ENCODE data around the gene PTBP2. TPM values are rescaled to one million over a fixed set of nuclear protein-coding genes. Genes with fewer than 3 reads are reported as not detected.
"Not testable (repeated sequence)": the region's sequence is repeated elsewhere in the genome, so short reads cannot be mapped to it uniquely, and the experiment has no call there.

Gene PTBP2
- total RNA-seq, 2 donors from 2014 or later, result 12.5 to 27.3 TPM

DNA sequence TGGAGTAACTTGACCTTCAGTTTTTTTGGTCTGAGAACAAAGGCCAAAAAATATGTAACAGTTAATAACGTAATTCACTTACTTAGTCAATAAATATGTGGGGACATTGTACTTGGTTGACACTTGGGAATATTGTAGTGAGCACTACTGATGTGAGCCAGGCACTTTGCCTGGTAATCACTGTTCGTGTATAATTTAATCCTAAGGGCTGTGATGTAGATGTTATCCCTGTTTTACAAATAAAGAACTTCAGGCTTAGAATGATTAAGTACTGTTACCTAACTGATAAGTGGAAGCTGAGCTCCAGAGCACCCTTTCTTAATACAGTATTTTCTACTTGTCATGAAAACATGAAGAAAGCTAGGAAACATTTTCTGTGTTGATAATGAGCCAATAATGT is 28.0 kb downstream of the PTBP2 start:
- peaks cover 28% of the 10 kb centered on the region in 2 donors for H3K4me1 Mint-ChIP-seq (ENCODE audit: low read depth in 2 of 2)
- H3K36me3 Mint-ChIP-seq, result peaks cover 25% of the 10 kb centered on the region

DNA sequence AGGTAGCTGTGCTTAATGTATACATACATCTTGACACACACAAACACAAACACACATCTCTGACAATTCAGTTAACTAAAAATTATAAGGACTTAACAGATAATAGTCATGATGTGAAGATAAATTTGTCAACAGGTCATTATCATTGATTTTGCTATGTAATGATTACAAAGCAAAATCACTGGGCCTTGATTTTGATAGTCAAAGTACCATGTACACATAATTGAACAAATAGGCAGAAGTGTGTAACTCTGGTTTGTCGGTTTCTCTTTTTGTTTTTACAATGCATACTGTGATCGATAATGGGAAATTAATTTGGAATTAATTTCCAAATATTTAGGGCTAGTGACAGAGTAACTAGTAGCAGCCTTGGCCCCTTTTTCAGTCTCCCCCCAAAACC is 30.8 kb downstream of the PTBP2 start:
- H3K27ac Mint-ChIP-seq, result no peak overlapping the region
- H3K4me3 Mint-ChIP-seq, result no peak overlapping the region
- no peak for DNase-seq (ENCODE audit: low spot score)
- no peak for ATAC-seq
- H3K9me3 Mint-ChIP-seq, result no peaks in the 10 kb centered on the region
- peaks cover 18 to 22% of the 10 kb centered on the region in 2 donors for H3K4me1 Mint-ChIP-seq (ENCODE audit: low read depth in 2 of 2)
- H3K27me3 Mint-ChIP-seq, result no peaks in the 10 kb centered on the region
- peaks cover 25% of the 10 kb centered on the region for H3K36me3 Mint-ChIP-seq

More for the DNA sequence above, 28.0 kb downstream of the PTBP2 start:
- Mint-ChIP-seq H3K4me3 (no peak overlapping the region), H3K9me3 (no peaks in the 10 kb centered on the region), H3K27ac (no peak overlapping the region), H3K27me3 (no peaks in the 10 kb centered on the region)
- no peak for ATAC-seq
- DNase-seq (ENCODE audit: low spot score), result no peak

DNA sequence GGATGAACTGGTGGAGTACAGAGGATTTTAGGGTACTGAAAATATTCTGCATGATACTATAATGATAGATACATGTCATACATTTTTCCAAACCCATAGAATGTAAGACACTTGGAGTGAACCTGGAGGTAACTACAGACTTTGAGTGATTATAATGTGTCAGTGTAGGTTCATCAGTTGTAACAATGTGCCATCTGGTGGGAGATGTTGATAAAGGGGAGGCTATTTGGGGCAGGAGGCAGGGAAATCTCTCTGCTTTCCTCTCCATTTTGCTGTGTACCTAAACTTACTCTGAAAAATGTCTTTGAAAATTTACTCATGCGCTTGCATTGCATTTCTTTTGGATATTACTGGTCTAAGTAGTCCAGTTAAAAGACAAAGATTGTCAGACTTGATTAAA is 35.2 kb downstream of the PTBP2 start:
- no peak overlapping the region for H3K27ac Mint-ChIP-seq
- no peaks in the 10 kb centered on the region for H3K27me3 Mint-ChIP-seq
- no peak for DNase-seq (ENCODE audit: low spot score)

DNA sequence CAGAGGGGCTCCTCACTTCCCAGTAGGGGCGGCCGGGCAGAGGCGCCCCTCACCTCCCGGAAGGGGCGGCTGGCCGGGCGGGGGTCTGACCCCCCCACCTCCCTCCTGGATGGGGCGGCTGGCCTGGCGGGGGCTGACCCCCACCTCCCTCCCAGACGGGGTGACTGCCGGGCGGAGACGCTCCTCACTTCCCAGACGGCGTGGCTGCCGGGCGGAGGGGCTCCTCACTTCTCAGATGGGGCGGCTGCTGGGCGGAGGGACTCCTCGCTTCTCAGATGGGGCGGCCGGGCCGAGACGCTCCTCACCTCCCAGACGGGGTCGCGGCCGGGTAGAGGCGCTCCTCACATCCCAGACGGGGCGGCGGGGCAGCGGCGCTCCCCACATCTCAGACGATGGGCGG is 41.0 kb downstream of the PTBP2 start:
- not testable (repeated sequence) for H3K9me3 Mint-ChIP-seq; H3K27me3 Mint-ChIP-seq; H3K27ac Mint-ChIP-seq; ATAC-seq; H3K4me3 Mint-ChIP-seq; DNase-seq (ENCODE audit: low spot score)
- Mint-ChIP-seq H3K4me1 (ENCODE audit: low read depth in 2 of 2) (peaks cover 2 to 12% of the 10 kb centered on the region in 2 donors), H3K36me3 (peaks cover 19% of the 10 kb centered on the region)

More for the DNA sequence above, 35.2 kb downstream of the PTBP2 start:
- Mint-ChIP-seq H3K9me3 (peaks cover 3% of the 10 kb centered on the region), H3K4me3 (no peak overlapping the region), H3K4me1 (ENCODE audit: low read depth in 2 of 2) (peaks cover 0 to 11% of the 10 kb centered on the region in 2 donors), H3K36me3 (peaks cover 40% of the 10 kb centered on the region)
- no peak for ATAC-seq

DNA sequence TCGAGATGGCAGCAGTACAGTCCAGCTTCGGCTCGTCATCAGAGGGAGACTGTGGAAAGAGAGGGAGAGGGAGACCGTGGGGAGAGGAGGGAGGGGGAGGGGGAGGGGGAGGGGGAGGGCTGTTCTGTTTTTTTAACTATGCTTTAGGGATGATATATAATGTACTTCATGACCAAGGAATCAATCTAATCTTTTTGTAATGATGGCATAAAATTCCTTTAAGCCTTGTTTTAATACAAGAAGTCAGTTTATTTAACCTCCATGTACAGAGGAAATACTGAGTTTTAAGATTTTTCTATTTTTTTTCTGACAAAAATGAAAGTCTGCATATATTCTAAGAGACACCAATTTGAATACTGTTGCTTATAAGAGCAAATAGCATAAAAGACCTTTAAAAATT is 41.9 kb downstream of the PTBP2 start:
- DNase-seq (ENCODE audit: low spot score) (no peak), ATAC-seq (no peak)
- H3K9me3 Mint-ChIP-seq, result peaks cover 3% of the 10 kb centered on the region
- no peak overlapping the region for H3K27ac Mint-ChIP-seq
- no peaks in the 10 kb centered on the region for H3K27me3 Mint-ChIP-seq
- no peak overlapping the region for H3K4me3 Mint-ChIP-seq
- peaks cover 19% of the 10 kb centered on the region for H3K36me3 Mint-ChIP-seq
- H3K4me1 Mint-ChIP-seq (ENCODE audit: low read depth in 2 of 2), result peaks cover 4 to 12% of the 10 kb centered on the region in 2 donors

DNA sequence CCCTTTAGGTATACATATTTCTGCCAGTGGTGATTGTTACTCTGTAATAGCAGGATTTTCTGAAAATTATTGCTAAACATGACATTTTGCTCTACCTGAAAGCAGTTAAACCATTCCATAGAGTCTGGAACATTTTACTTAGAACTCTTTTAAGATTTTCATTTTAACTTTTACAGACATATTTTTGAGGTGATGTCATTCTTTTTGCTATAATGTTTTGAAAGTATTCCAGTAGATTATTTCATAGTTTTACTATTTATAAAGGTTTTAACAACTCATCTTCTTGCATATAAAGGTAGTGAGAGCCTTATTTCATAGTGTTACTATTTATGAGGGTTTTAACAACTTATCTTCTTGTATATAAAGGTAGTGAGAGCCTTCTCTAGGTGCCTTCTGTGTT is 42.9 kb downstream of the PTBP2 start:
- no peak overlapping the region for H3K27ac Mint-ChIP-seq
- H3K4me3 Mint-ChIP-seq, result no peak overlapping the region
- no peaks in the 10 kb centered on the region for H3K27me3 Mint-ChIP-seq
- DNase-seq (ENCODE audit: low spot score) (no peak), ATAC-seq (no peak)
- H3K9me3 Mint-ChIP-seq, result peaks cover 3% of the 10 kb centered on the region
- peaks cover 12% of the 10 kb centered on the region for H3K36me3 Mint-ChIP-seq
- peaks cover 4 to 12% of the 10 kb centered on the region in 2 donors for H3K4me1 Mint-ChIP-seq (ENCODE audit: low read depth in 2 of 2)

DNA sequence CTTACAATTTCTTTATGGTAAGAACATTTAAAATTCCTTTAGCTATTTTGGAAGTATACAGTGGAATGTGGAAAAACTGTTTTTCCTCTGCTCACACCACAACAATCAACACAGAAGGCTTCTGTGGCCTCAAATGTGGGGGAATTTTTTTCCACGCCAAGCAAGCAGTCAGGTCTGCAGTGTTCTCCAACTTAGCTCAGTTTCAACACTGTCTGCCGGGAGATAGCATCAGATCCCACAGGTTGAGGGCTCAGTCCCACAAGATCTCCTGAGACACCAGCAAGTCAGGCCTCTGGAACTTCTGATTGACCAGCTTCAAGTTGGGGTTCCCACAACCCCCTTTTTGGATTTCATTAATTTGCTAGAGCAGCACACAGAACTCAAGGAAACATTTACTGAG is 50.3 kb downstream of the PTBP2 start:
- no peak for ATAC-seq
- Mint-ChIP-seq H3K36me3 (peaks cover 10% of the 10 kb centered on the region), H3K4me3 (no peak overlapping the region), H3K27ac (no peak overlapping the region), H3K27me3 (no peaks in the 10 kb centered on the region), H3K9me3 (no peaks in the 10 kb centered on the region), H3K4me1 (ENCODE audit: low read depth in 2 of 2) (peaks cover 10 to 11% of the 10 kb centered on the region in 2 donors)
- DNase-seq (ENCODE audit: low spot score), result no peak

DNA sequence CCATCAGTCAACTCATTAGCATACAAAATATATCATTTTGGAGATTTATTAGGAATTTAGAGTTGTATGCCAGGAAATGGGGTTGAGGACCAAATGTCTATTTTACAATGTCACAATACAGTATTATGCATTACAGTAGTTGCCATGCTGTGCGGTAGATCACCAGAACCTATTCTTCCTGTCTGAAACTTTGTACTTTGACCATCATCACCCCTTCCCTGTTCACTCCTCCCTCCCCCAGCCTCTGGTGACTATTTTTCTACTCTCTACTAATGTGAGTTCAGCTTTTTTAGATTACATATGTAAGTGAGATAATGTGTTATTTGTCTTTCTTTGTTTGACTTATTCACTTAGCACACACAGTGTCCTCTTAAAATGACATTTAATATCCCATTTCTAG is 50.8 kb downstream of the PTBP2 start:
- Mint-ChIP-seq H3K4me1 (ENCODE audit: low read depth in 2 of 2) (peaks cover 10 to 11% of the 10 kb centered on the region in 2 donors), H3K9me3 (no peaks in the 10 kb centered on the region), H3K27me3 (no peaks in the 10 kb centered on the region), H3K27ac (no peak overlapping the region), H3K36me3 (peaks cover 10% of the 10 kb centered on the region), H3K4me3 (no peak overlapping the region)
- ATAC-seq, result no peak
- no peak for DNase-seq (ENCODE audit: low spot score)

DNA sequence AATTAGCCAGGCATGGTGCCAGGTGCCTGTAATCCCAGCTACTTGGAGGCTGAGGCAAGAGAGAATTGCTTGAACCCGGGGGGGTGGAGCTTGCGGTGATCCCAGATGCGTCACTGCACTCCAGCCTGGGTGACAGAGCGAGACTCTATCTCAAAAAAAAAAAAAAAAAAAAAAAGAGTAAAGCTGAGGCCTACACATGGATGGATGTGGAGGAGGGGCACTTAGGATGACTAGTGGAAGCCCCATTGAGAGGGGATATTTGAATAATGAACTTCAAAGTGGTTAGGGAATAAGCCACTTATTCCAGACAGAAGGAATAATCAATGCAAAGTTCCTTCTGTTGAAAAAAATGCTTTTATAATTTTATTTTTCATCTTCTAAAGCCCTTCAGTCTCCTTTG is 51.4 kb downstream of the PTBP2 start:
- Mint-ChIP-seq H3K9me3 (no peaks in the 10 kb centered on the region), H3K27me3 (no peaks in the 10 kb centered on the region), H3K36me3 (peaks cover 10% of the 10 kb centered on the region), H3K4me3 (no peak overlapping the region), H3K4me1 (ENCODE audit: low read depth in 2 of 2) (peaks cover 6 to 9% of the 10 kb centered on the region in 2 donors), H3K27ac (no peak overlapping the region)
- ATAC-seq (no peak), DNase-seq (ENCODE audit: low spot score) (no peak)

DNA sequence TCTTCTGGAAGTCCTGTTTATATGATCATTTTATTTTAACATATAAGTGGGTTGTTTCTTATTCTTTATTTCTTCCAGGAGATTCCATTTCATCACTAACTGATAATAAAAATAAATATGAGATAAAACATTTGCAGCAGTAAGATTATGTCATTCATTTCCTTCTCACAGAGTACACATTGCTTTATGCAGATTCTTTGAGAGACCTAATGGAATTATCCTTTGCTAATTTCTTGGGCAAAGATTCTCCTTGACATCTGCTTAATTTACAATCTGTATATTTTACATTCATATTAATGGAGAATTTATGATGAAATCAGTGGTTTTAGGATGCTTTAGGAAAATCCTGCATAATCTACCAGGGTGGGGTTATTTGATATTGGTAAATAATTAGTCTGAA is 60.6 kb downstream of the PTBP2 start:
- H3K4me1 Mint-ChIP-seq (ENCODE audit: low read depth in 2 of 2), result no peaks in the 10 kb centered on the region
- no peaks in the 10 kb centered on the region for H3K9me3 Mint-ChIP-seq
- H3K36me3 Mint-ChIP-seq, result peaks cover 6% of the 10 kb centered on the region
- no peak for ATAC-seq
- H3K4me3 Mint-ChIP-seq, result no peak overlapping the region
- DNase-seq (ENCODE audit: low spot score), result no peak
- H3K27ac Mint-ChIP-seq, result no peak overlapping the region
- H3K27me3 Mint-ChIP-seq, result no peaks in the 10 kb centered on the region

DNA sequence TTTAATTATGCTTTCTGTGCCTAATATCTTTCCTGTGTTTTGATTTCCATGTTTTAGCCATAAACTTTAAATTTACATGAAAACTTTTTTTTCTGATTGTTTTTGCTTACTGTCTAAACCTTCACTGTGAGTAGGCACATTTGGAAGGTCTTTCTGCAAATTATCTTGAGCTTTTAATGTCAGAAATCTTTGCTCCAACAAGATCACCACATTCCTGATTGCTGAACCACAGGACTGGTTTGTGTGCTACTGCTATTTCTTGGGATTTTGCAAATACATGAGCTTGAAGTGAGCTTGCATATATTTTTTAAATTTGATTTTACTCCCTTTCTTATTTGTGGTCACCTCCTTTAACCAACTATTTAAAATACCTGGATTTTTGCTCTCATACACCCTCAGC is 61.3 kb downstream of the PTBP2 start:
- H3K27ac Mint-ChIP-seq, result peak overlapping the region in 1 of 2 donors; percentile 15
- no peaks in the 10 kb centered on the region for H3K27me3 Mint-ChIP-seq
- DNase-seq (ENCODE audit: low spot score), result no peak
- no peak for ATAC-seq
- no peaks in the 10 kb centered on the region for H3K9me3 Mint-ChIP-seq
- no peaks in the 10 kb centered on the region for H3K4me1 Mint-ChIP-seq (ENCODE audit: low read depth in 2 of 2)
- H3K36me3 Mint-ChIP-seq, result peaks cover 8% of the 10 kb centered on the region
- no peak overlapping the region for H3K4me3 Mint-ChIP-seq

DNA sequence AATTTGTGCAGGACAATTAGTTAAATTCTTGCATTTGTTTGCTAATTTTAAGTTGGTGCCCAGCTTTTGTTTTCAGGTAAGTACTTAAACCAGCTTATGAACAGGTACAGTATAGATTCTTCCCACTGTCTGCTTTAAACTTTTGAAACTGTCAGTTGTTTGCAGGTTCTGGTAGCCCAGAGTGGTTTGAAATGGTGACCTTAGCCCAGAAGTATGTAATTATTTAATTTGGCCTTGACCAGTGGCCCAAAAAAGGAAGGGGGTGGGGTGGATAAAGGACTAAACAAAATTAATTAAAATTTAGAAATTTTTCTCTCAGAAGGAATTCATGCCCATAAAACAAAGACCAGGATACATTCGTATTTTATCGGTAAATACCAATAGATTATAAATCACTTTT is 69.0 kb downstream of the PTBP2 start:
- Mint-ChIP-seq H3K9me3 (no peaks in the 10 kb centered on the region), H3K27ac (no peak overlapping the region), H3K4me3 (no peak overlapping the region), H3K27me3 (no peaks in the 10 kb centered on the region), H3K36me3 (peaks cover 4% of the 10 kb centered on the region), H3K4me1 (ENCODE audit: low read depth in 2 of 2) (no peaks in the 10 kb centered on the region)
- ATAC-seq (no peak), DNase-seq (ENCODE audit: low spot score) (no peak)

DNA sequence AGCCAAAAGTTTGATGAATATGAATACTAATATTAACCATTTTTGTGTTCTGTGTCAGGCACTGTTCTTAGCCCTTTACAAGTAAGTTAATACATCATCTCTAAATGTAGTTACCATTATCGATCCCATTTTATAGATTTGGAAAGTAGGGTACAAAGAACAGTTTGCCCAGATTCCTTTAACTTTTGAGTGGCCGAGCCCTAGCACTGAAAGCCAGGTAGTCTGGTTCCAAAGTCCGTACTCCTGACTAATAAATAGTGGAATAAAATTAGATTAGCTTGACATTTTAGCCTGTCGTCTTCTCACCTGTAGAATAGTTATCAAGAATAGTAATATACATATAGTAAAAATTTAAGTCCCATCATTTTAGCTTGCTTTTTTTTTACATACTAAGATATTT is 70.6 kb downstream of the PTBP2 start:
- H3K36me3 Mint-ChIP-seq, result peaks cover 1% of the 10 kb centered on the region
- no peak overlapping the region for H3K4me3 Mint-ChIP-seq
- DNase-seq (ENCODE audit: low spot score) (no peak), ATAC-seq (no peak)
- peaks cover 0 to 8% of the 10 kb centered on the region in 2 donors for H3K4me1 Mint-ChIP-seq (ENCODE audit: low read depth in 2 of 2)
- no peaks in the 10 kb centered on the region for H3K9me3 Mint-ChIP-seq
- no peaks in the 10 kb centered on the region for H3K27me3 Mint-ChIP-seq
- no peak overlapping the region for H3K27ac Mint-ChIP-seq

DNA sequence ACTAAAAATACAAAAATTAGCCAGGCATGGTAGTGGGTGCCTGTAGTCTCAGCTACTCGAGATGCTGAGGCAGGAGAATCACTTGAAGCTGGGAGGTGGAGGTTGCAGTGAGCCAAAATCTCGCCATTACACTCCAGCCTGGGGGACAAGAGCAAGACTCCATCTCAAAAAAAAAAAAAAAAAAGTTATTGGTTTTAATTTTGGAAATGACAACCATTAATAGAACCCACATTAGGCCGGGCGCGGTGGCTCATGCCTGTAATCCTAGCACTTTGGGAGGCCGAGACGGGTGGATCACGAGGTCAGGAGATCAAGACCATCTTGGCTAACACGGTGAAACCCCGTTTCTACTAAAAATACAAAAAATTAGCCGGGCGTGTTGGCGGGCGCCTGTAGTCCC is 80.1 kb downstream of the PTBP2 start:
- peaks cover 23% of the 10 kb centered on the region for H3K36me3 Mint-ChIP-seq

DNA sequence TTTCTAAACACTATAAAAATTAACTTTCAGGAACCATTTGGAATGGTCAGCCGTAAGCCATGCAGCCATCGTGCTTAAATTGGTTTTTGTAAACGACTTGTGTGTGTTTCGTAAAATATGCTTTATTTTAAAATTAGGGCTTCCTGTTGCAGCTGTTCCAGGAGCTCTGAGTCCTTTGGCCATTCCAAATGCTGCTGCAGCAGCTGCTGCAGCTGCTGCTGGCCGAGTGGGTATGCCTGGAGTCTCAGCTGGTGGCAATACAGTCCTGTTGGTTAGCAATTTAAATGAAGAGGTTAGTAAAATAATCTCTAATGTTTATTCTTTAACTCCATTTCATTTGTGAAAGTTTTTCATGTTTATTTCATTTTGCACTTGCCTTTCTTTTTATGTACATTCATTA is 83.1 kb downstream of the PTBP2 start:
- Mint-ChIP-seq H3K27me3 (no peaks in the 10 kb centered on the region), H3K27ac (no peak overlapping the region), H3K36me3 (peaks cover 24% of the 10 kb centered on the region), H3K4me3 (no peak overlapping the region), H3K9me3 (no peaks in the 10 kb centered on the region), H3K4me1 (ENCODE audit: low read depth in 2 of 2) (peaks cover 4 to 7% of the 10 kb centered on the region in 2 donors)
- no peak for DNase-seq (ENCODE audit: low spot score)
- ATAC-seq, result no peak

More for the DNA sequence above, 80.1 kb downstream of the PTBP2 start:
- not testable (repeated sequence) for H3K4me1 Mint-ChIP-seq (ENCODE audit: low read depth in 2 of 2); ATAC-seq; H3K27ac Mint-ChIP-seq; H3K27me3 Mint-ChIP-seq; DNase-seq (ENCODE audit: low spot score); H3K9me3 Mint-ChIP-seq; H3K4me3 Mint-ChIP-seq

All from natural killer cell treated with Interleukin-12 subunit alpha and Interleukin-12 subunit beta and Interleukin-15 and Interleukin-18, amount 100 ng/mL, for 72 hours (primary cell).